Heart right ventricle (tissue), 16 donors: Measurements from ENCODE around the gene CNIH2. TPM values are rescaled to one million over a fixed set of nuclear protein-coding genes. Genes with fewer than 3 reads are reported as not detected.

Experiments used
- ATAC-seq, 8 donors: fragments of 200-7000 bp; cut with Tn5 transposase; one replicate each; pipeline ENCODE4 v1.9.1; 2020; ENCODE audit warnings: mild to moderate bottlenecking in 8 of 8, moderate library complexity in 8 of 8, moderate number of reproducible peaks in 1 of 8
- DNase-seq, 2 donors: peaks; one replicate each; pipeline ENCODE4 v3.0.0-alpha.2; 2020
- H3K27ac ChIP-seq, 10 donors: fragments of 200-600 bp; sonication (generic) in 2 of 10; one replicate each; pipeline versions ENCODE4 v1.5.0 to v1.8.0; 2020 to 2022; ENCODE audit warnings: mild to moderate bottlenecking in 3 of 10
- H3K27me3 ChIP-seq, 7 donors: fragments of 200-600 bp; one replicate each; pipeline ENCODE4 v1.8.0; 2021 to 2022; ENCODE audit warnings: mild to moderate bottlenecking in 2 of 7
- H3K36me3 ChIP-seq, 9 donors: fragments of 200-600 bp; sonication (generic) in 1 of 9; one replicate each; pipeline versions ENCODE4 v1.5.0 to v1.8.0; 2020 to 2022; ENCODE audit warnings: mild to moderate bottlenecking in 2 of 9
- H3K4me1 ChIP-seq, 9 donors: fragments of 200-600 bp; sonication (generic) in 1 of 9; one replicate each; pipeline versions ENCODE4 v1.5.0 to v1.8.0; 2020 to 2022; ENCODE audit warnings: mild to moderate bottlenecking in 4 of 9
- H3K4me3 ChIP-seq, 10 donors: fragments of 200-600 bp; sonication (generic) in 2 of 10; one replicate each; pipeline versions ENCODE4 v1.5.0 to v1.8.0; 2020 to 2022; ENCODE audit warnings: mild to moderate bottlenecking in 7 of 10, moderate library complexity in 2 of 10
- H3K9me3 ChIP-seq, 11 donors: fragments of 200-600 bp in 10 of 11; sonication (generic) in 2 of 11; one replicate each; pipeline versions ENCODE4 v1.5.0 to v1.8.0; 2013 to 2022; ENCODE audit warnings: mild to moderate bottlenecking in 2 of 11, control low read depth in 1 of 11, moderate library complexity in 1 of 11
- WGBS, 2 donors: extraction: QIAGEN DNeasy Blood & Tissue Kit; methylation state at CpG; one replicate each; pipeline ENCODE4 v1.1.7; 2013; ENCODE audit warnings: inconsistent platforms in 1 of 2; 5-methylcytosine and 5-hydroxymethylcytosine counted together
- intact Hi-C, 10 donors: fragments of 100-400 bp; cut with DNase I; formaldehyde crosslinking; loops; one replicate each; pipeline versions ENCODE4 v1.11.1 to v1.14.2; 2022
- polyA plus RNA-seq, 2 donors: library from polyadenylated mRNA; stranded (reverse); fragments of 200-250 nt; gene quantifications; one replicate each; pipeline ENCODE4 v1.2.3, GENCODE V29; 2013
- total RNA-seq, 10 donors: library from RNA; stranded (reverse); fragmentation: NEBNext Ultra II Directional in 3 of 10; extraction: Animal tissue kit (Norgen Biotek cat#: 25700) in 3 of 10; gene quantifications; one replicate each; pipeline versions ENCODE4 v1.2.1 to v1.2.4, GENCODE V29; 2021 to 2023
- TF ChIP-seq, protein P1 (sequence below), 9 donors: fragments of 200-600 bp; sonication (generic) in 2 of 9; IDR thresholded peaks; one replicate each; pipeline versions ENCODE4 v1.5.0 to v1.8.0; 2021 to 2022; ENCODE audit warnings: antibody characterized with exemption in 9 of 9, mild to moderate bottlenecking in 5 of 9, moderate library complexity in 1 of 9
- donor health status: Arrhythmogenic right ventricular cardiomyopathy.
- donor health status: ischemic (EF 13 %, LVEDD 7.1; RV severe dilation, severe dysfunction).
- donor health status: healthy with polysubstance abuse.
- donor health status: DM: no; HTN: yes; CAD: no.
- donor health status: DM: no; HTN: no; CAD: no.
- donor health status: ischemic (EF 25% LVEDD 6.9; RV normal size, moderate dysfunction).
- donor health status: ischemic (EF 25% LVEDD 5.7; RV mildly dilated, moderate dysfunction).
- donor health status: healthy.
- donor health status: DM: yes; HTN: yes; CAD: no.
- donor health status: Ischemic cardiomyopathy.
- donor health status: ischemic (EF 35%, LVEDD 5.7; RV mildly dilated, moderate dysfunction).
- donor health status: nonischemic (EF 11% LVEDD 7.7; RV severe dilation, severe dysfunction).
- donor health status: DM: yes; HTN: yes; CAD: no.
- donor health status: PGD.
- donor health status: ischemic (EF 29% LVEDD 5.4; RV normal size, mild dysfunction).
- donor health status: nonischemic (EF 23%, LVEDD 6.1; RV moderate dilation, normal function).

The CNIH2 gene
- total and polyA plus RNA-seq, 12 donors: 0.06 to 0.57 (median 0.45) TPM; not detected in 7

DNA sequence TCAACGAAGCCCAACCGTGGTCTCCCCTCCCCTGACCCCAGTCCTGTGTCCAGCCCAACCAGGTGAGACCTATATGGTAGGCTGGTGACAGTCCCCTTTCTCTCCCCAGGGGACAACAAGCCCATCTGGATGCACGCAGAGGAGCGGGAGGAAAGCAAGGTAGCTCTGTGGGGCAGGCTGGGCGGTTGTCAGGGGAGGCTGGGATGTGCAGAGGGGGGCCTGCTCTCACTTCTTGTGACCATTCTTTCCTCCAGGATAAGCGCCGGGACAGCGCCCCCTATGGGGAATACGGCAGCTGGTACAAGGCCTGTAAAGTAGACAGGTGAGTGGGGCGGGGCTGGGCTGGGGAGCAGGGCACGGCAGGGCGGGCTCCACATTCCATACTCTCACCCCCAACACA lies 13.1 kb upstream of the CNIH2 start:
- WGBS, 2 donors: 74% methylated on average over 12 of the region's 12 CpGs
- peaks cover 0 to 67% (median 4%) of the 10 kb centered on the region in 9 donors for H3K36me3 ChIP-seq
- intact Hi-C loops: no loop called here

DNA sequence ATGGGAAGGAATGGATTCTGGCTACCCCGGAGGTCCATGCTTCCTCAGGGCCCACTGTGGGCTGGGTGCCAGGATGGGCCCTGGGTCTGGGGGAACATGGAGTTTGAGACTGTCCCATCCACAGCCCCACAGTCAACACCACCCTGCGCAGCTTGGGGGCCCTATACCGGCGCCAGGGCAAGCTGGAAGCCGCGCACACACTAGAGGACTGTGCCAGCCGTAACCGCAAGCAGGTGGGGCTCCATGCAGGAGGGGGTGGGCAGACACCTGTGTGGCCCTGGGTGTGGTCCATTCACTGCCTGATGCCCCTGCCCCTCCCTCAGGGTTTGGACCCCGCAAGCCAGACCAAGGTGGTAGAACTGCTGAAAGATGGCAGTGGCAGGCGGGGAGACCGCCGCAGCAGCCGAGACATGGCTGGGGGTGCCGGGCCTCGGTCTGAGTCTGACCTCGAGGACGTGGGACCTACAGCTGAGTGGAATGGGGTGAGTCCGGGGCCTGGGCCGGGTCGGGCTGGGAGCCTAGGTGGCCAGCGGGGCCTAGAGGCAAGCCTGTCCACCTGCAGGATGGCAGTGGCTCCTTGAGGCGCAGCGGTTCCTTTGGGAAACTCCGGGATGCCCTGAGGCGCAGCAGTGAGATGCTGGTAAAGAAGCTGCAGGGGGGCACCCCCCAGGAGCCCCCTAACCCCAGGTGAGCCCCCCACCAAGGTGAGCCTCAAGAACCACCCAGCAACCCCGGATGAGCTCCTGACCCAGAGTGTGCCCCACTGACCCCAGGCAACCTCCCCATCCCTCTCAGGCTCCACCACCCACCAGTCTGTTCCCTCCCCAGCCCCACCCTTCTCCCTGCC lies 12.2 kb upstream of the CNIH2 start:
- intact Hi-C loops: no loop called here
- 95% methylated on average over 25 to 26 of the region's 26 CpGs for WGBS, 2 donors

More for the DNA sequence above, 13.1 kb upstream of the CNIH2 start:
- TF ChIP-seq, protein P1, sequence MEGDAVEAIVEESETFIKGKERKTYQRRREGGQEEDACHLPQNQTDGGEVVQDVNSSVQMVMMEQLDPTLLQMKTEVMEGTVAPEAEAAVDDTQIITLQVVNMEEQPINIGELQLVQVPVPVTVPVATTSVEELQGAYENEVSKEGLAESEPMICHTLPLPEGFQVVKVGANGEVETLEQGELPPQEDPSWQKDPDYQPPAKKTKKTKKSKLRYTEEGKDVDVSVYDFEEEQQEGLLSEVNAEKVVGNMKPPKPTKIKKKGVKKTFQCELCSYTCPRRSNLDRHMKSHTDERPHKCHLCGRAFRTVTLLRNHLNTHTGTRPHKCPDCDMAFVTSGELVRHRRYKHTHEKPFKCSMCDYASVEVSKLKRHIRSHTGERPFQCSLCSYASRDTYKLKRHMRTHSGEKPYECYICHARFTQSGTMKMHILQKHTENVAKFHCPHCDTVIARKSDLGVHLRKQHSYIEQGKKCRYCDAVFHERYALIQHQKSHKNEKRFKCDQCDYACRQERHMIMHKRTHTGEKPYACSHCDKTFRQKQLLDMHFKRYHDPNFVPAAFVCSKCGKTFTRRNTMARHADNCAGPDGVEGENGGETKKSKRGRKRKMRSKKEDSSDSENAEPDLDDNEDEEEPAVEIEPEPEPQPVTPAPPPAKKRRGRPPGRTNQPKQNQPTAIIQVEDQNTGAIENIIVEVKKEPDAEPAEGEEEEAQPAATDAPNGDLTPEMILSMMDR (IDR thresholded peaks at IDR 0.05): peak in 2 of 9 donors; percentile 17 to 24
- Histone ChIP-seq H3K27me3 (no peaks in the 10 kb centered on the region), H3K4me3 (no peak overlapping the region), H3K4me1 (peaks cover 5 to 22% (median 15%) of the 10 kb centered on the region in 9 donors), H3K27ac (no peak overlapping the region), H3K9me3 (no peaks in the 10 kb centered on the region)
- no peak for ATAC-seq
- no peak for DNase-seq

DNA sequence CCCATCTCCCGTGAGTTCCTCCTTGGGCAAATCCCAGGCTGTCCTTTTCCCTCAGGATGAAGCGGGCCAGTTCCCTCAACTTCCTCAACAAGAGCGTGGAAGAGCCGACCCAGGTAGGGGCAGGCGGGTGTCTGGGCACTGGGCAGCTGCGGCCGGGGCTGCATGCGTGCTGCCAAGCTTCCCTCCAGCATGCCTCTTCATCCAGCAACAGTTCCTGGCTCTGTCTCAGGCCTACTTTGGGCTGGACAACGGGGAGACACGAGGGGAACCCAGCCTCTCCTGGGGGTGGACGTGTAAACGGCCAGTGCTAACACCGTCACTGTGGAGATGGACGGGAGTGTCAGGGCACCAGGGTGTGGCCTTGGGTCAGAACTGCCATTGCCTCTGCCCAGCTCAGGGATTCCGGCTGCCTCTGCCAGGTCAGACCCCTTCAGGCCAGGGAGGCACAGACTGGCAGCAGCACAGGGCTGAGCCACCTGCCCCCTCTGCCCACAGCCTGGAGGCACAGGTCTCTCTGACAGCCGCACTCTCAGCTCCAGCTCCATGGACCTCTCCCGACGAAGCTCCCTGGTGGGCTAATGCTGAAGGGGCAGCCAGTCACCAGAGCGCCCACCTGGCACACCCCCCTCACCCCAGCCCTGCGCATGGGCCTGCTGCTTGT lies 11.5 kb upstream of the CNIH2 start:
- 86 to 89% methylated on average over 20 of the region's 20 CpGs for WGBS, 2 donors
- Histone ChIP-seq H3K36me3 (peaks cover 0 to 63% (median 2%) of the 10 kb centered on the region in 9 donors), H3K27me3 (no peaks in the 10 kb centered on the region), H3K4me1 (peaks cover 7 to 33% (median 24%) of the 10 kb centered on the region in 9 donors), H3K27ac (peak overlapping the region in 9 of 10 donors; percentile 90 to 99 (median 98)), H3K9me3 (no peaks in the 10 kb centered on the region), H3K4me3 (peak overlapping the region in 7 of 10 donors; percentile 61 to 97 (median 89))
- peak in 1 of 8 donors; percentile 0 for ATAC-seq
- TF ChIP-seq, protein P1 (IDR thresholded peaks at IDR 0.05): no peak
- intact Hi-C loops: no loop called here
- DNase-seq: no peak

More for the DNA sequence above, 12.2 kb upstream of the CNIH2 start:
- H3K27me3 ChIP-seq: no peaks in the 10 kb centered on the region
- peaks cover 7 to 30% (median 23%) of the 10 kb centered on the region in 9 donors for H3K4me1 ChIP-seq
- no peak overlapping the region for H3K4me3 ChIP-seq
- no peak overlapping the region for H3K27ac ChIP-seq
- TF ChIP-seq, protein P1 (IDR thresholded peaks at IDR 0.05): no peak
- no peak for ATAC-seq
- no peak for DNase-seq
- H3K36me3 ChIP-seq: peaks cover 0 to 64% (median 4%) of the 10 kb centered on the region in 9 donors
- H3K9me3 ChIP-seq: no peaks in the 10 kb centered on the region

DNA sequence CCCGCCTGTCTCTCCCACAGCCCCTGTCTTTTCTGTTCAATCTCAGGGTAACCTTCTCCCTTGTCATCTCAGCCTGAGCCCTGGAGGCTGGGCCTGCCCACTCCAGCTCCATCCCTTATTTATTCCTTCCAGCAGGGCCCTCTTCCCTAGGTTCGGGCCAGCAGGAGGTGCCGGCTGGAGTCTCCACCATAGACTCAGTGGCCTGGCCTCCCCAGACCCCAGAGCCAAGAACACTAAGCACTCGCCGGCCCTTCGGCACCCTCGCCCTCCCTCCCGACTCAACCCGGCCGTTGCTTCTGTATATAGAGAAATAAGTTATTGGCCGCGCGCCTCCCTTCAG lies 11.0 kb upstream of the CNIH2 start:
- WGBS, 2 donors: 9 to 15% methylated on average over 13 of the region's 13 CpGs
- Histone ChIP-seq H3K9me3 (no peaks in the 10 kb centered on the region), H3K36me3 (peaks cover 0 to 63% (median 2%) of the 10 kb centered on the region in 9 donors), H3K4me1 (peaks cover 7 to 33% (median 24%) of the 10 kb centered on the region in 9 donors), H3K27ac (peak overlapping the region; percentile 84 to 99 (median 98)), H3K4me3 (peak overlapping the region; percentile 53 to 97 (median 86)), H3K27me3 (no peaks in the 10 kb centered on the region)
- intact Hi-C loops: no loop called here
- DNase-seq (no peak), ATAC-seq (peak in 5 of 8 donors; percentile 0 to 4 (median 1))
- TF ChIP-seq, protein P1 (IDR thresholded peaks at IDR 0.05): no peak
